Measurements from ENCODE around the gene CNTN1. TPM values are rescaled to one million over a fixed set of nuclear protein-coding genes. Genes with fewer than 3 reads are reported as not detected.

The CNTN1 gene
- total and polyA plus RNA-seq, 2 of the 8 experiments (the other 6 are each of a cell fraction or from before 2014, with no cell fraction given) = 7.2 to 21.8 TPM

DNA sequence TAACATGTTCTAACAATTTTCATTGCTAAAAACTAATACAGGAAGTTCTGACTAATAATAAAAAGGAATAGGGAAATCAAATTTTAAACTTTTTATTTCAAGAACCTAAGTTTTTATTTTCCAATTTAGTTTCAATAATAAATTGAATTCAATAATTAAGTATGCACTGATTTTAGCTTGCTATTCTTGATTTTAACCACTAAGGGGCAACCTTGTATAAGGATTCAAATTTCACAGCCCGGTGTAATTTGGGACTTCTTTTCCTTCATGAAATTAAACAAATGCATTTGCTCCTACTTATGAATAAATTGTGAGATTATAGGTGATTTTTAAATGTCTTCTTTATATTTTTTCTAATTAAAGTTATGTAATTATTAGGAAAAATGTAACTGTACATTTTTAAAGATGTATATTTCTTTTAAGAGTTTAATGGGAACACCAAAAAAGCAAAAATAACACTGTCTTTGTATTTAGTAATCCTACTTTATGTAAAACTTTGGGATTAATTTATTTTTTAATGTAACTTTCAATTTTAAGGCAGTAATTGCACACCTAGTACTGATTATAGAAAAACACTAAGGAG lies 254.5 kb downstream of the CNTN1 start:
- H4K8ac ChIP-seq (ENCODE audit: extremely low read depth, insufficient read depth, low read length) = no peak overlapping the region
- H3K4ac ChIP-seq (replicated peaks; ENCODE audit: insufficient read length, low read depth, low read length) = no peak overlapping the region
- no peaks in the 10 kb centered on the region for H3K27me3 ChIP-seq (replicated peaks in 1 of 4; ENCODE audit: control insufficient read depth in 3 of 4, extremely low read depth in 1 of 4, insufficient read depth in 3 of 4, low read length in 3 of 4)
- no peaks in the 10 kb centered on the region for H3K79me2 ChIP-seq (ENCODE audit: control insufficient read depth in 1 of 2, insufficient read depth in 2 of 2, low read length in 2 of 2)
- H3K4me1 ChIP-seq (replicated peaks in 1 of 4; ENCODE audit: control insufficient read depth in 3 of 4, insufficient read depth in 4 of 4, low read length in 3 of 4) = no peaks in the 10 kb centered on the region
- H3K56ac ChIP-seq (replicated peaks; ENCODE audit: insufficient read length, low read depth, low read length) = no peak overlapping the region
- TF ChIP-seq RAD21 (IDR thresholded peaks at IDR 0.05 in 1 of 2, conservative IDR thresholded peaks at IDR 0.05 in 1 of 2; ENCODE audit: low read depth in 2 of 2, low read length in 2 of 2) (peak; percentile 68 to 76), GABPA (IDR thresholded peaks at IDR 0.05; ENCODE audit: borderline replicate concordance, insufficient read depth, low read length) (no peak)
- TF ChIP-seq, protein P1, sequence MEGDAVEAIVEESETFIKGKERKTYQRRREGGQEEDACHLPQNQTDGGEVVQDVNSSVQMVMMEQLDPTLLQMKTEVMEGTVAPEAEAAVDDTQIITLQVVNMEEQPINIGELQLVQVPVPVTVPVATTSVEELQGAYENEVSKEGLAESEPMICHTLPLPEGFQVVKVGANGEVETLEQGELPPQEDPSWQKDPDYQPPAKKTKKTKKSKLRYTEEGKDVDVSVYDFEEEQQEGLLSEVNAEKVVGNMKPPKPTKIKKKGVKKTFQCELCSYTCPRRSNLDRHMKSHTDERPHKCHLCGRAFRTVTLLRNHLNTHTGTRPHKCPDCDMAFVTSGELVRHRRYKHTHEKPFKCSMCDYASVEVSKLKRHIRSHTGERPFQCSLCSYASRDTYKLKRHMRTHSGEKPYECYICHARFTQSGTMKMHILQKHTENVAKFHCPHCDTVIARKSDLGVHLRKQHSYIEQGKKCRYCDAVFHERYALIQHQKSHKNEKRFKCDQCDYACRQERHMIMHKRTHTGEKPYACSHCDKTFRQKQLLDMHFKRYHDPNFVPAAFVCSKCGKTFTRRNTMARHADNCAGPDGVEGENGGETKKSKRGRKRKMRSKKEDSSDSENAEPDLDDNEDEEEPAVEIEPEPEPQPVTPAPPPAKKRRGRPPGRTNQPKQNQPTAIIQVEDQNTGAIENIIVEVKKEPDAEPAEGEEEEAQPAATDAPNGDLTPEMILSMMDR (IDR thresholded peaks at IDR 0.05; ENCODE audit: control extremely low read depth in 1 of 3, insufficient read depth in 1 of 3, low read depth in 1 of 3, low read length in 3 of 3) = peak in 1 of 3 experiments; percentile 29; a peak in 1 of 4 replicates
- H2BK5ac ChIP-seq (ENCODE audit: low read depth, low read length) = no peak overlapping the region
- no peak overlapping the region for H3K9ac ChIP-seq (replicated peaks in 1 of 4; ENCODE audit: extremely low read depth in 1 of 4, low read depth in 3 of 4, low read length in 3 of 4)
- no peak overlapping the region for H3K4me2 ChIP-seq (ENCODE audit: insufficient read depth in 1 of 2, low read depth in 2 of 2, low read length in 2 of 2)
- H3K79me1 ChIP-seq (ENCODE audit: low read depth, low read length) = no peaks in the 10 kb centered on the region
- H4K91ac ChIP-seq (replicated peaks; ENCODE audit: insufficient read length, low read length) = no peak overlapping the region
- no peak overlapping the region for H2BK12ac ChIP-seq (ENCODE audit: low read depth, low read length)
- no peak overlapping the region for H3K27ac ChIP-seq (ENCODE audit: low read depth, low read length)
- no peak overlapping the region for H2BK120ac ChIP-seq (replicated peaks; ENCODE audit: low read depth, low read length)
- DNase-seq (ENCODE audit: low read depth in 1 of 2, low spot score in 2 of 2) (no peak), FAIRE-seq (no peak)
- CTCF ChIA-PET (ENCODE audit: partially characterized antibody) = interaction anchor here (0.6 to 1.9 kb wide), 15 partner anchors 7 to 1114 kb away, joined by 3 to 6 read pairs (median 3); no protein-coding TSS in a partner anchor
- no peak overlapping the region for H2AFZ ChIP-seq (ENCODE audit: low read length)
- no peak overlapping the region for H3K14ac ChIP-seq (ENCODE audit: insufficient read length)
- no peak overlapping the region for H2BK15ac ChIP-seq (ENCODE audit: low read length)
- no peak overlapping the region for H2BK20ac ChIP-seq (ENCODE audit: low read length)
- no peak overlapping the region for H3K4me3 ChIP-seq (ENCODE audit: extremely low read depth in 1 of 4, insufficient read depth in 2 of 4, low read depth in 3 of 4, low read length in 4 of 4)
- POLR2A ChIA-PET (ENCODE audit: partially characterized antibody) = no interaction called here
- no peaks in the 10 kb centered on the region for H4K20me1 ChIP-seq (replicated peaks in 1 of 2; ENCODE audit: control insufficient read depth in 1 of 2, insufficient read depth in 2 of 2, low read length in 2 of 2)
- H3K23me2 ChIP-seq (ENCODE audit: low read depth, low read length) = no peaks in the 10 kb centered on the region
- no peaks in the 10 kb centered on the region for H3K36me3 ChIP-seq (ENCODE audit: control insufficient read depth in 2 of 4, insufficient read depth in 4 of 4, low read length in 3 of 4)
- WGBS, 2 experiments (ENCODE audit: extremely low coverage in 1 of 2, insufficient coverage in 1 of 2, insufficient read length in 1 of 2, insufficient replicate concordance in 2 of 2, low coverage in 1 of 2, low lambda C conversion rate in 2 of 2, missing lambda C conversion rate in 1 of 2) = 9% methylated on average over 1 of the region's 1 CpG; no CpG with 5 or more reads in 1 of the 2 experiments
- no peak overlapping the region for H4K5ac ChIP-seq (ENCODE audit: insufficient read length, low read depth, low read length)
- H3K18ac ChIP-seq (ENCODE audit: extremely low read depth, low read length) = no peak overlapping the region
- H3K23ac ChIP-seq (ENCODE audit: insufficient read length) = no peak overlapping the region
- H3K9me3 ChIP-seq (ENCODE audit: insufficient read depth in 2 of 2, low read depth in 1 of 2, low read length in 1 of 2) = no peaks in the 10 kb centered on the region
- no peak overlapping the region for H2AK5ac ChIP-seq (ENCODE audit: low read depth, low read length)

Data from H1 (cell line).